ENCODE results near the gene NDRG2.

- no peak for TF ChIP-seq CTCF (conservative IDR thresholded peaks at IDR 0.05 in 1 of 2, IDR thresholded peaks at IDR 0.05 in 1 of 2; ENCODE audit: low read depth in 1 of 2, low read length in 2 of 2)
- no peak for TF ChIP-seq EZH2 (IDR thresholded peaks at IDR 0.05; ENCODE audit: low read length, missing control alignments)
Observed at GRCh38 chr14:21048638-21049037, 23.8 kb upstream of the NDRG2 start.

All from fibroblast of lung (primary cell).